GM12878 (cell line): Measurements from ENCODE around the gene ACSL4.

Experiments used
- NRF1 ChIP-seq: conservative IDR thresholded peaks from 2 replicates; pipeline ENCODE4 v1.6.1; 2011; ENCODE audit warnings: mild to moderate bottlenecking, low read depth, low read length, improper control_type of control experiment
- SUZ12 ChIP-seq: fragments of 200-600 bp; sonication (generic); IDR thresholded peaks from one replicate; pipeline ENCODE4 v1.6.1; 2018; ENCODE audit warnings: antibody characterized with exemption, mild to moderate bottlenecking; ENCODE audit not compliant: unreplicated experiment
- ZNF207 ChIP-seq: fragments of 450-650 bp; IDR thresholded peaks from 2 replicates; pipeline ENCODE4 v1.6.1; 2014; ENCODE audit warnings: antibody characterized with exemption, mild to moderate bottlenecking, borderline replicate concordance

DNA sequence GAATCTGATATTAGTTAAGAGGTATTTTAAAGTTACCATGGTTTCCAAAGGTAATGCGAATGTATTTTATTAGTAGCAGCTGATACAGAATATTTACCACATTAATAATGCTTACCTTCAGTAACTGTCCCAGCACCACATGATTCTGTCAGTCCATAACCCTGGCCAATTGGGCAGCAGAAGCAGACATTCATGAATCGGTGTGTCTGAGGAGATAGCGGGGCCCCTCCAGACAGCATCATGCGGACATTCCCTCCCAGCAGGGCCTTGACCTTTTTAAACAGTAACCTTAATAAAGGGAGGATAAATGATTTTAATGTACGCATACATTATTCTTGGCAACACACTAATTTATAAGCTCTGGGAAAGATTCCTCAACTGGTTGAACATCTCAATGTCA is 65.1 kb downstream of the ACSL4 start:
- TF ChIP-seq NRF1 (no peak), SUZ12 (no peak), ZNF207 (no peak)
